HEK293 (cell line): ENCODE results near the gene PLCH2.

ENCODE experiments used
- CTCF ChIA-PET: fragments of 350-600 bp; formaldehyde crosslinking; extraction: SDS; loops from one replicate; lab custom pipeline; 2021; ENCODE audit warnings: antibody characterized with exemption; lab: Yijun Ruan, JAX
- POLR2A ChIA-PET: fragments of 300-600 bp; formaldehyde crosslinking; extraction: SDS; loops from one replicate; lab custom pipeline; 2020; ENCODE audit warnings: antibody characterized with exemption, inconsistent platforms; lab: Yijun Ruan, JAX
- H3K27ac ChIP-seq: fragments of 200-500 bp; sonication (Bioruptor generic); 2 replicates; pipeline ENCODE4 v1.5.1; 2014; ENCODE audit warnings: low read depth, low read length, control low read depth, inconsistent platforms; ENCODE audit errors: extremely low read depth
- H3K36me3 ChIP-seq, 2 experiments: fragments of 200-500 bp in 1 of 2; sonication (Bioruptor generic) in 1 of 2; 1 replicate in 1 of 2; 2 replicates in 1 of 2; pipeline ENCODE4 v1.5.1; 2014 to 2017; ENCODE audit warnings: inconsistent platforms in 2 of 2, low read length in 2 of 2; ENCODE audit not compliant: control insufficient read depth in 2 of 2, insufficient read depth in 1 of 2
- H3K4me1 ChIP-seq: fragments of 200-500 bp; sonication (Bioruptor generic); 2 replicates; pipeline ENCODE4 v1.5.1; 2014; ENCODE audit warnings: mild to moderate bottlenecking, low read length, inconsistent platforms; ENCODE audit not compliant: control insufficient read depth, insufficient read depth
- H3K4me3 ChIP-seq: 2 replicates; pipeline ENCODE4 v1.5.1; 2011; ENCODE audit warnings: low read depth, mild to moderate bottlenecking, control low read depth, low read length, moderate library complexity
- H3K9me3 ChIP-seq: fragments of 200-500 bp; sonication (Bioruptor generic); 2 replicates; pipeline ENCODE4 v1.5.1; 2014; ENCODE audit warnings: low read depth, low read length, inconsistent platforms; ENCODE audit not compliant: control insufficient read depth, insufficient read depth
- EGR2 ChIP-seq: fragments of 450-650 bp; formaldehyde crosslinking; IDR thresholded peaks from 2 replicates; pipeline ENCODE4 v1.5.1; 2016; ENCODE audit warnings: low read depth, missing biosample characterization, missing genetic modification characterization
- ELK4 ChIP-seq: IDR thresholded peaks from 2 replicates; pipeline ENCODE4 v1.6.1; 2011; ENCODE audit warnings: mild to moderate bottlenecking, low read depth, low read length, borderline replicate concordance
- KLF16 ChIP-seq: fragments of 450-650 bp; formaldehyde crosslinking; IDR thresholded peaks from 2 replicates; pipeline ENCODE4 v1.5.1; 2017; ENCODE audit warnings: missing biosample characterization, missing genetic modification characterization
- KLF8 ChIP-seq: fragments of 450-650 bp; formaldehyde crosslinking; IDR thresholded peaks from 2 replicates; pipeline ENCODE4 v1.5.1; 2016; ENCODE audit warnings: missing biosample characterization, missing genetic modification characterization
- SP2 ChIP-seq: fragments of 450-650 bp; formaldehyde crosslinking; IDR thresholded peaks from 2 replicates; pipeline ENCODE4 v1.5.1; 2016; ENCODE audit warnings: missing biosample characterization, missing genetic modification characterization
- SP3 ChIP-seq: fragments of 450-650 bp; formaldehyde crosslinking; IDR thresholded peaks from 2 replicates; pipeline ENCODE4 v1.5.1; 2016; ENCODE audit warnings: missing biosample characterization, missing genetic modification characterization
- SP7 ChIP-seq: fragments of 450-650 bp; formaldehyde crosslinking; IDR thresholded peaks from 2 replicates; pipeline ENCODE4 v1.5.1; 2016; ENCODE audit warnings: missing biosample characterization, missing genetic modification characterization
- ZBTB8A ChIP-seq: fragments of 450-650 bp; formaldehyde crosslinking; IDR thresholded peaks from 2 replicates; pipeline ENCODE4 v1.5.1; 2016; ENCODE audit warnings: missing biosample characterization, missing genetic modification characterization
- ZNF274 ChIP-seq, 2 experiments: fragments of 200-500 bp in 1 of 2; fragments of 450-650 bp in 1 of 2; sonication (Bioruptor generic) in 1 of 2; formaldehyde crosslinking in 1 of 2; IDR thresholded peaks; 2 replicates each; pipeline versions ENCODE4 v1.5.1 to v1.6.1; 2014 to 2016; ENCODE audit warnings: borderline replicate concordance in 1 of 2, inconsistent platforms in 1 of 2, low read length in 1 of 2, missing biosample characterization in 1 of 2, missing genetic modification characterization in 1 of 2
- ZNF341 ChIP-seq: fragments of 450-650 bp; formaldehyde crosslinking; IDR thresholded peaks from 2 replicates; pipeline ENCODE4; 2016; ENCODE audit warnings: low read depth, missing biosample characterization, missing genetic modification characterization
- ZNF398 ChIP-seq: fragments of 450-650 bp; formaldehyde crosslinking; IDR thresholded peaks from 2 replicates; pipeline ENCODE4 v1.5.1; 2017; ENCODE audit warnings: missing biosample characterization, missing genetic modification characterization
- ZNF645 ChIP-seq: fragments of 450-650 bp; formaldehyde crosslinking; IDR thresholded peaks from 2 replicates; pipeline ENCODE4; 2016; ENCODE audit warnings: missing biosample characterization, missing genetic modification characterization
- ZNF704 ChIP-seq: fragments of 450-650 bp; formaldehyde crosslinking; IDR thresholded peaks from 2 replicates; pipeline ENCODE4 v1.5.1; 2016; ENCODE audit warnings: missing biosample characterization, missing genetic modification characterization
- ZNF843 ChIP-seq: fragments of 450-650 bp; formaldehyde crosslinking; IDR thresholded peaks from 2 replicates; pipeline ENCODE4 v1.5.1; 2016; ENCODE audit warnings: missing biosample characterization, missing genetic modification characterization
- TF ChIP-seq, protein P1 (sequence below): fragments of 450-650 bp; formaldehyde crosslinking; IDR thresholded peaks from 2 replicates; pipeline ENCODE4 v1.5.1; 2016; ENCODE audit warnings: missing biosample characterization, missing genetic modification characterization, low read depth
- TF ChIP-seq, protein P2 (sequence below): fragments of 450-650 bp; formaldehyde crosslinking; IDR thresholded peaks from 2 replicates; pipeline ENCODE4 v1.5.1; 2016; ENCODE audit warnings: missing biosample characterization, missing genetic modification characterization
- TF ChIP-seq, protein P3 (sequence below): fragments of 450-650 bp; formaldehyde crosslinking; IDR thresholded peaks from 2 replicates; pipeline ENCODE4 v1.5.1; 2017; ENCODE audit warnings: missing biosample characterization, missing genetic modification characterization

PLCH2 gene

GRCh38 chr1:2541619-2542245 is 65.6 kb downstream of the PLCH2 start (continued):
- TF ChIP-seq, protein P1, sequence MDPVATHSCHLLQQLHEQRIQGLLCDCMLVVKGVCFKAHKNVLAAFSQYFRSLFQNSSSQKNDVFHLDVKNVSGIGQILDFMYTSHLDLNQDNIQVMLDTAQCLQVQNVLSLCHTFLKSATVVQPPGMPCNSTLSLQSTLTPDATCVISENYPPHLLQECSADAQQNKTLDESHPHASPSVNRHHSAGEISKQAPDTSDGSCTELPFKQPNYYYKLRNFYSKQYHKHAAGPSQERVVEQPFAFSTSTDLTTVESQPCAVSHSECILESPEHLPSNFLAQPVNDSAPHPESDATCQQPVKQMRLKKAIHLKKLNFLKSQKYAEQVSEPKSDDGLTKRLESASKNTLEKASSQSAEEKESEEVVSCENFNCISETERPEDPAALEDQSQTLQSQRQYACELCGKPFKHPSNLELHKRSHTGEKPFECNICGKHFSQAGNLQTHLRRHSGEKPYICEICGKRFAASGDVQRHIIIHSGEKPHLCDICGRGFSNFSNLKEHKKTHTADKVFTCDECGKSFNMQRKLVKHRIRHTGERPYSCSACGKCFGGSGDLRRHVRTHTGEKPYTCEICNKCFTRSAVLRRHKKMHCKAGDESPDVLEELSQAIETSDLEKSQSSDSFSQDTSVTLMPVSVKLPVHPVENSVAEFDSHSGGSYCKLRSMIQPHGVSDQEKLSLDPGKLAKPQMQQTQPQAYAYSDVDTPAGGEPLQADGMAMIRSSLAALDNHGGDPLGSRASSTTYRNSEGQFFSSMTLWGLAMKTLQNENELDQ: no peak
- TF ChIP-seq ZNF704 (no peak), SP3 (tag by site-specific recombination) (no peak), KLF16 (tag by site-specific recombination) (no peak), ZNF843 (tag by site-specific recombination) (no peak), ZNF645 (no peak), SP7 (tag by site-specific recombination) (peak; percentile 23)

DNA sequence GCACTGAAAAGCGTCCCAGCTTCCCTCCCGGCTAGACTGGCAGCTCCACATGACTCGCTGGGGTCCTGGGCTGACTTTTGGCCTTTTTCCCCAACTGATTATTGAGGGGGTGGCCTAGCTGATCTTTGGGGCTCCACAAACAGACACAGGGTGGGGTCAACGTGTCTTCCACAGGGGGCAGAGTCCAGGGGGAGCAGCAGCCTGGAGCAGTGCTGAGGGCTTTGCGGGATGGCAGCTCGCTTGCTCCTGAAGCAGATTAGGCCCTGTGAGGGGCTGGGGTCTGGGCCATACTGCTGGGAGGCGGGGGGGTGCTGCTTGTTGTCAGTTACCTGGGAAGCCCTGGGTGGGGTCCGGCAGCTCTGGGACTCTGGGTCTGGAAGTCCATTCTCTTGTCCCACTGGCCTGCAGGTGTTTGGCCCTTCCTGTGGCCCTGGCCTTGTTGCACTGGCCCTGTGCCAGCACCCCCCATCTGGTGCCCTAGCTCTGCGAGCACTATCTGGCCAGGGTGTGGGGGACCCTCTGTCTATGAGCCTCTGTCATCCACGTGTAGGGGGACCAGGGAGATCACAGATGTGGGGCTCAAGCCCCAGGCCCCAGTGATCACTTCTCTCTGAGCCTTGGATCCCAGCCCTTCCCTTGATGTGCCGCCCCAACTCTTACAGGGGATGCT is 66.3 kb downstream of the PLCH2 start:
- H3K4me3 ChIP-seq: no peak overlapping the region
- H3K27ac ChIP-seq: no peak overlapping the region
- TF ChIP-seq, protein P2, sequence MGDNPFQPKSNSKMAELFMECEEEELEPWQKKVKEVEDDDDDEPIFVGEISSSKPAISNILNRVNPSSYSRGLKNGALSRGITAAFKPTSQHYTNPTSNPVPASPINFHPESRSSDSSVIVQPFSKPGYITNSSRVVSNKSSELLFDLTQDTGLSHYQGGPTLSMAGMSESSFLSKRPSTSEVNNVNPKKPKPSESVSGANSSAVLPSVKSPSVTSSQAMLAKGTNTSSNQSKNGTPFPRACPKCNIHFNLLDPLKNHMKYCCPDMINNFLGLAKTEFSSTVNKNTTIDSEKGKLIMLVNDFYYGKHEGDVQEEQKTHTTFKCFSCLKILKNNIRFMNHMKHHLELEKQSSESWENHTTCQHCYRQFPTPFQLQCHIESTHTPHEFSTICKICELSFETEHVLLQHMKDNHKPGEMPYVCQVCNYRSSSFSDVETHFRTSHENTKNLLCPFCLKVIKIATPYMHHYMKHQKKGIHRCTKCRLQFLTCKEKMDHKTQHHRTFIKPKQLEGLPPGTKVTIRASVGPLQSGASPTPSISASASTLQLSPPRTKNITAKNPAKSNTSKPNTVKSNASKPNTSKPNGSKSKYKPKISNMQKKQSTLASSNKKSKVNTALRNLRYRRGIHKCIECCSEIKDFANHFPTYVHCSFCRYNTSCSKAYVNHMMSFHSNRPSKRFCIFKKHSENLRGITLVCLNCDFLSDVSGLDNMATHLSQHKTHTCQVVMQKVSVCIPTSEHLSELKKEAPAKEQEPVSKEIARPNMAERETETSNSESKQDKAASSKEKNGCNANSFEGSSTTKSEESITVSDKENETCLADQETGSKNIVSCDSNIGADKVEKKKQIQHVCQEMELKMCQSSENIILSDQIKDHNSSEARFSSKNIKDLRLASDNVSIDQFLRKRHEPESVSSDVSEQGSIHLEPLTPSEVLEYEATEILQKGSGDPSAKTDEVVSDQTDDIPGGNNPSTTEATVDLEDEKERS (tag by site-specific recombination): no peak
- TF ChIP-seq ZNF341 (tag by site-specific recombination): 0 out of 2 replicates have a peak, but pooled peaks have one; percentile 8
- H3K36me3 ChIP-seq: no peaks in the 10 kb centered on the region
- H3K9me3 ChIP-seq: no peaks in the 10 kb centered on the region
- POLR2A ChIA-PET: no interaction called here
- peaks cover 6% of the 10 kb centered on the region for H3K4me1 ChIP-seq
- CTCF ChIA-PET: no interaction called here

DNA sequence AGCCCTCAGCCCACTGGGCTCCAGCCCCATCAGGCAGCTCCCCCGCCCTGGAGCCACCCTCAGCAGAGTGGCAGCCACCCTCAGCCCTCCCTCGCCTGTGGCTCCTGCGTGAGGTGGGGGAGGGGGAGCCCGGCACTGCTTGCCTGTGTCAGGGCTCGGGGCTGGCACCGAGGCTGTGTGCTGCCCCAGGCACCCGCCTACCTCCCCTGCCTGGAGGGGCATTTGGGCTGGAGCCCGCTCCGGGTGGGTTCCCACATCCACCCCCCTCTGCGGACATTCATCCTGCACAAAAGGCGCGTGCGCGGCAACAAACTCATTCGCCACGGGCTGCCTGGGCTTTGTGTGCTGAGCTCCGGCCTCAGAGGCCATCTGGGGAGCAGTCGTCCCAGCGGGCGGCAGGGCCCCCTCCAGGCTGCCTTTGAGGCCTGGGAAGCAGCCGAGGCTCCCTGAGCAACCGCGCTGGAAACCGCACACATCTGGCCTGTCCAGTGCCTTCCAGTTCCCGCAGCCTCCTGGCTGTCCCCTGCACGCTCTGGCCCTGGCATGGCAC is 67.5 kb downstream of the PLCH2 start:
- ChIA-PET POLR2A (interaction anchor here (0.5 to 1.4 kb wide), 3 partner anchors 9 to 100 kb away, joined by 3 to 8 read pairs (median 4); partner anchors contain the start of gene PANK4), CTCF (no interaction called here)
- Histone ChIP-seq H3K36me3 (no peaks in the 10 kb centered on the region), H3K9me3 (no peaks in the 10 kb centered on the region), H3K4me3 (no peak overlapping the region), H3K4me1 (peaks cover 6% of the 10 kb centered on the region), H3K27ac (no peak overlapping the region)
- no peak for TF ChIP-seq ZNF274 (IDR thresholded peaks at IDR 0.05; ENCODE audit: low read length)
- TF ChIP-seq ZNF274 (tag by site-specific recombination; IDR thresholded peaks at IDR 0.05; ENCODE audit: borderline replicate concordance): no peak
- 0 out of 2 replicates have a peak, but pooled peaks have one; percentile 14 for TF ChIP-seq KLF8 (tag by site-specific recombination)
- peak; percentile 55; the same call in 1 of the 2 replicates for TF ChIP-seq ZBTB8A (tag by site-specific recombination)
- TF ChIP-seq ELK4: no peak
- 0 out of 2 replicates have a peak, but pooled peaks have one; percentile 23 for TF ChIP-seq ZNF398 (tag by site-specific recombination)
- peak; percentile 58 for TF ChIP-seq EGR2 (tag by site-specific recombination)
- peak; percentile 40; the same call in 1 of the 2 replicates for TF ChIP-seq ZNF341 (tag by site-specific recombination)
- TF ChIP-seq, protein P3, sequence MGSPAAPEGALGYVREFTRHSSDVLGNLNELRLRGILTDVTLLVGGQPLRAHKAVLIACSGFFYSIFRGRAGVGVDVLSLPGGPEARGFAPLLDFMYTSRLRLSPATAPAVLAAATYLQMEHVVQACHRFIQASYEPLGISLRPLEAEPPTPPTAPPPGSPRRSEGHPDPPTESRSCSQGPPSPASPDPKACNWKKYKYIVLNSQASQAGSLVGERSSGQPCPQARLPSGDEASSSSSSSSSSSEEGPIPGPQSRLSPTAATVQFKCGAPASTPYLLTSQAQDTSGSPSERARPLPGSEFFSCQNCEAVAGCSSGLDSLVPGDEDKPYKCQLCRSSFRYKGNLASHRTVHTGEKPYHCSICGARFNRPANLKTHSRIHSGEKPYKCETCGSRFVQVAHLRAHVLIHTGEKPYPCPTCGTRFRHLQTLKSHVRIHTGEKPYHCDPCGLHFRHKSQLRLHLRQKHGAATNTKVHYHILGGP (tag by site-specific recombination): no peak
- peak; percentile 23; the same call in 1 of the 2 replicates for TF ChIP-seq SP2 (tag by site-specific recombination)
